Ovary (tissue), 9 donors: ENCODE measurements around the gene PAN3. TPM values are rescaled to one million over a fixed set of nuclear protein-coding genes. Genes with fewer than 3 reads are reported as not detected.

ENCODE experiments used
- DNase-seq, 5 donors: peaks; one replicate each; pipeline ENCODE4 v3.0.0-alpha.2; 2019 to 2020
- H3K27ac ChIP-seq, 2 donors: fragments of 200-600 bp; one replicate each; pipeline versions ENCODE4 v1.5.1 to v1.8.0; 2019 to 2022
- H3K27me3 ChIP-seq: fragments of 200-600 bp; one replicate; pipeline ENCODE4 v1.8.0; 2022
- H3K36me3 ChIP-seq: fragments of 200-600 bp; sonication (generic); one replicate; pipeline ENCODE4 v1.5.1; 2019
- H3K4me1 ChIP-seq: one replicate; pipeline ENCODE4 v1.8.1; 2013; ENCODE audit warnings: mild to moderate bottlenecking, moderate library complexity; ENCODE audit not compliant: insufficient read depth
- H3K4me3 ChIP-seq: fragments of 200-600 bp; sonication (generic); one replicate; pipeline ENCODE4 v1.5.1; 2017
- H3K9me3 ChIP-seq, 2 donors: fragments of 200-600 bp in 1 of 2; sonication (generic) in 1 of 2; one replicate each; pipeline versions ENCODE4 v1.5.1 to v1.8.1; 2013 to 2019; ENCODE audit warnings: mild to moderate bottlenecking in 1 of 2, moderate library complexity in 1 of 2
- CTCF ChIP-seq, 3 donors: fragments of 450-650 bp in 2 of 3; fragments of 200-600 bp in 1 of 3; IDR thresholded peaks; one replicate each; pipeline versions ENCODE4 v1.5.1 to v1.8.0; 2016 to 2022; ENCODE audit warnings: antibody characterized with exemption in 3 of 3, mild to moderate bottlenecking in 1 of 3
- EP300 ChIP-seq: sonication (generic); formaldehyde crosslinking; IDR thresholded peaks from one replicate; pipeline ENCODE4 v1.6.1; 2017; ENCODE audit warnings: antibody characterized with exemption
- POLR2A ChIP-seq: fragments of 450-650 bp; IDR thresholded peaks from one replicate; pipeline ENCODE4 v1.6.1; 2017; ENCODE audit warnings: antibody characterized with exemption, mild to moderate bottlenecking, moderate library complexity
- WGBS, 3 donors: extraction: QIAGEN DNeasy Blood & Tissue Kit in 1 of 3; methylation state at CpG; one replicate each; pipeline versions ENCODE4 v1.1.5 to v1.1.7; 2013 to 2017; 5-methylcytosine and 5-hydroxymethylcytosine counted together
- intact Hi-C, 4 donors: fragments of 100-400 bp; cut with DNase I; formaldehyde crosslinking; loops; one replicate each; pipeline versions ENCODE4 v1.11.0 to v1.15.1; 2022 to 2023
- polyA plus RNA-seq, 2 donors: library from polyadenylated mRNA; stranded (reverse); fragments of 200-250 nt in 1 of 2; fragments of 350-450 nt in 1 of 2; fragmentation: Illumina TruSeq in 1 of 2; extraction: RNeasy Lipid Tissue Mini Kit (QIAGEN cat#74804) in 1 of 2; gene quantifications; one replicate each; pipeline ENCODE4 v1.2.3, GENCODE V29; 2013 to 2014
- total RNA-seq, 7 donors: library from RNA; depleted of rRNA in 2 of 7; stranded (reverse); fragments of >200 nt in 2 of 7; fragmentation: NEBNext Ultra II Directional in 3 of 7; extraction: Animal tissue kit (Norgen Biotek cat#: 25700) in 3 of 7; gene quantifications; one replicate each; pipeline versions ENCODE4 v1.1.0 to v1.2.4, GENCODE V29; 2016 to 2023
- donor health status: DM: no; HTN: no; CAD: no; lungs with moderate emphysema.
- donor health status: DM: no; HTN: no; CAD: no.
- donor health status: Bipolar disorder and iron deficiency.
- donor health status: DM: yes; HTN: yes; CAD: no.
- donor health status: DM: no; HTN: no; CAD: no.
- donor health status: DM: yes; HTN: yes; CAD: no.

The PAN3 gene
- total and polyA plus RNA-seq, 9 donors = 13.2 to 40.7 (median 35.7) TPM

GRCh38 chr13:28106976-28107375 lies 31.4 kb upstream of the PAN3 start:
- H3K4me1 ChIP-seq = no peaks in the 10 kb centered on the region
- TF ChIP-seq EP300 = no peak
- TF ChIP-seq POLR2A = no peak
- no peak for TF ChIP-seq CTCF (IDR thresholded peaks at IDR 0.05)
- DNase-seq = no peak
- no peak overlapping the region for H3K4me3 ChIP-seq
- 57 to 78% (median 69%) methylated on average over 1 of the region's 1 CpG for WGBS, 3 donors
- H3K27me3 ChIP-seq = no peaks in the 10 kb centered on the region
- no peaks in the 10 kb centered on the region for H3K36me3 ChIP-seq
- H3K27ac ChIP-seq = no peak overlapping the region
- intact Hi-C loops = no loop called here
- no peaks in the 10 kb centered on the region for H3K9me3 ChIP-seq

GRCh38 chr13:28110414-28110813 lies 27.9 kb upstream of the PAN3 start:
- 66 to 77% (median 70%) methylated on average over 3 of the region's 3 CpGs for WGBS, 3 donors
- Histone ChIP-seq H3K27me3 (no peaks in the 10 kb centered on the region), H3K4me3 (no peak overlapping the region), H3K4me1 (no peaks in the 10 kb centered on the region), H3K27ac (no peak overlapping the region), H3K36me3 (no peaks in the 10 kb centered on the region), H3K9me3 (no peaks in the 10 kb centered on the region)
- intact Hi-C loops = no loop called here
- no peak for DNase-seq
- no peak for TF ChIP-seq POLR2A
- TF ChIP-seq EP300 = no peak
- no peak for TF ChIP-seq CTCF (IDR thresholded peaks at IDR 0.05)

- Histone ChIP-seq H3K4me1 (peaks cover 2% of the 10 kb centered on the region), H3K27me3 (no peaks in the 10 kb centered on the region), H3K9me3 (no peaks in the 10 kb centered on the region), H3K4me3 (no peak overlapping the region), H3K36me3 (no peaks in the 10 kb centered on the region), H3K27ac (no peak overlapping the region)
- TF ChIP-seq POLR2A = no peak
- no peak for TF ChIP-seq EP300
- TF ChIP-seq CTCF (IDR thresholded peaks at IDR 0.05) = no peak
- WGBS, 3 donors = 50 to 59% (median 54%) methylated on average over 1 of the region's 1 CpG
- intact Hi-C loops = no loop called here
- no peak for DNase-seq
These were observed 21.6 kb upstream of the PAN3 start for GRCh38 chr13:28116736-28117135.

GRCh38 chr13:28117689-28118377 lies 20.5 kb upstream of the PAN3 start:
- 26 to 37% (median 37%) methylated on average over 9 of the region's 9 CpGs for WGBS, 3 donors
- no peak overlapping the region for H3K27ac ChIP-seq
- H3K27me3 ChIP-seq = no peaks in the 10 kb centered on the region
- intact Hi-C loops = no loop called here
- H3K9me3 ChIP-seq = no peaks in the 10 kb centered on the region
- no peaks in the 10 kb centered on the region for H3K36me3 ChIP-seq
- peaks cover 2% of the 10 kb centered on the region for H3K4me1 ChIP-seq
- no peak for TF ChIP-seq EP300
- no peak for TF ChIP-seq CTCF (IDR thresholded peaks at IDR 0.05)
- no peak for TF ChIP-seq POLR2A
- no peak overlapping the region for H3K4me3 ChIP-seq
- peak in 3 of 5 donors; percentile 12 to 64 (median 28) for DNase-seq
